Fibroblast of peridontal ligament (primary cell): Measurements from ENCODE around the gene MT1X.

Experiments used
- DNase-seq: peaks from one replicate; pipeline ENCODE4 v3.0.0-alpha.2; 2010; ENCODE audit errors: extremely low read depth

MT1X gene

DNA sequence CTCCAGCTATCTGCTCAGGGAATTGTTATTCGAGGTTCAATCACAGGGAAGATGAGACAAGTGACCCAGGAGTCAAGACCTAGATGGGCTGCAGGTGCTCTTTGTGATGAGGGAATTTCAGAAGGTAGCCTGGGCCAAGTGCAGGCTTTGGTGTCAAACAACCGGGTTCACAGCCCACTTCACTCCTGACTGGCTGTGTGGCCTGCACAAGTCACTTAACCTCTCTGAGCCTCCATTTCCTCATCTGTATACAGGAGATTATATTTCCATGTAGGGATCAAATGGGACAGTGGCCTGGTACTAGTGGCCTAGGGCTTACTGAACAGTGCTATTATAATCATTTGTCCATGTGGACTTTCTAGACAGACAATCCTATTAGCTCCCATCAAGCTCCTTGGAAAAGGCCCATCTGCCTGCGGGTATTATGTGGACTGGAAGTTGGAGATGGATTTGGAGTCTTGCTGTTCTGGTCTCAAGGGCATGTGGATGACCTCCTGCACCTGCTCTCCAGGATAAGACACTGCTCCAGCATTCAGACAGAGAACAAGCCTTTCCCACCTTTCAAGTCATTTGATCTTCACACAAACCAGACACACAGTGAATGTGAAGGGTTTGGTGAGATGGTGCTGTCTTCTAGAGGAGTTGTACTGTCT lies 3.1 kb upstream of the MT1X start:
- no peak for DNase-seq

DNA sequence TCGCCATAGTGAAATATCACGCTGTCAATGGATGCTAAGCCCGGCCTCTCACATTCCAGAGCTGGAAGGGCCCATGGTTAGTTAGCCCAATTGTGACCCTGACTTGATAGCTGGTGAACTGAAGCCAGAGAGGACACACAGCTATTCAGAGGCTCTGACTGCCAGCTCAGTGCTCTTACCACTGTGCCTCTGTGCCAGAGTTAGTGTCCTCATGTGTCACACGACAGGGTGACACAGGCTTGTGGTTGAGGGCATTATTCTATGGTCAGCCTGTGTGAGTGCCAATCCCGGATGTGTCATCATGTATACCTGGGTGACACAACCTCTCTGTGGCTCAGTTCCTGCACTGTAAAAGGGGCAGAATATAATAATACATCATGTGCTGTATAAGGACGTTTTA lies 2.5 kb upstream of the MT1X start:
- no peak for DNase-seq

DNA sequence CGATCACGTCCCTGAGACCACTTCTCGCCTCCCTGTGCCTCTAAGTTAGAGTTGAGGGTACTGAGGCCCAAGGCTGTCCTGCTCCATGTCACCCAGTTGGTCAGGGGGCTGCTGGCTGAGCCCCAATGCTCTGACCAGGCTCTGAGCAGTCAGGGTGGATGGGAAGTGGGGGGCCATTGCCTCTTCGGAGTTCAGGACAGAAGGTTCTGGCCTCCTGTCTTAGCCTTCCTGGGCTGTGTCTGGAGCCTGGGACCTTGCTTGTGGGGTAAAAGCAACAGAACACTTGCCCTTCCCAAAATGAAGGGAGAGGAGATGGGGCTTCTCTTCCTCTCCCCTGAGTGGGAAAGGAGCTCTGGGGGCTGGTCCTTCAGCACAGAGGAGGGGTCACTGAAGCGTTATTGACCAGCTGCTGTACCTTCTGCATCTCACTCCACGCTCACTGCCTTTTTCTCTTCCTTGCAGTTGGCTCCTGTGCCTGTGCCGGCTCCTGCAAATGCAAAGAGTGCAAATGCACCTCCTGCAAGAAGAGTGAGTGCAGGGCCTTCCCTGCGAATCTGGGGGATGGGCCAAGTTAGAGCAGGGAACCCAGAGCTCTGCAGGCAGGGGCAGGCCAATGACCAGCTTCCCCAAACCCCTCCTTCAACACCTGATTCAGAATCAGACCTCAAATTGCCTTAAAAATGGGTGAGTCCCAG lies 580 bp downstream of the MT1X start:
- no peak for DNase-seq

DNA sequence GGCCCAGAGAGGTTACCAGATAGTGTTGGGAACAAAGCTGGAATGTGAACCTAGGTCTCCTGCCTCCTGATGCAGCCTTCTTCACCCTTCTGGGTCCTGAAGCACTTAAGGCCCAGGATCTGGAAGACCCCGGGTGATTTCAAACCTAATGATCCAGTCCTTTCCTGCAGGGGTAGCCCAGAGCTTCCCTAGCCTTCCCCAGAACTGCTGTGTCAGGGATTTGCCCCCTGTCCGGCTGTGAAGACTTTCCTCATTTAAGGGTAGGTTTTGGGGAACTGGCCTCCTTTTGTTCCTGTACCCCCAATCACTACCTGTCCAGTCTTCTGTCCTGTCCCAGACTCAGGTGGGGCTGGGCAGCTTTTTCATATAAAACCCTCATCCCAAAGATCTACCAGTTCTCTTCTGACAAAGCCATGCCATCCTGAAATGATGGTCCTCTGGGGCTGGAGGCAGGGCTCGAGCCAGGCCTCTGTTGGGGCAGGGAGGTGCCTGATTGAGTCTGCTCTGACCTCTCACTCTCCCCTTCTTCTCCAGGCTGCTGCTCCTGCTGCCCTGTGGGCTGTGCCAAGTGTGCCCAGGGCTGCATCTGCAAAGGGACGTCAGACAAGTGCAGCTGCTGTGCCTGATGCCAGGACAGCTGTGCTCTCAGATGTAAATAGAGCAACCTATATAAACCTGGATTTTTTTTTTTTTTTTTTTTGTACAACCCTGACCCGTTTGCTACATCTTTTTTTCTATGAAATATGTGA lies 1.3 kb downstream of the MT1X start:
- DNase-seq, result no peak

DNA sequence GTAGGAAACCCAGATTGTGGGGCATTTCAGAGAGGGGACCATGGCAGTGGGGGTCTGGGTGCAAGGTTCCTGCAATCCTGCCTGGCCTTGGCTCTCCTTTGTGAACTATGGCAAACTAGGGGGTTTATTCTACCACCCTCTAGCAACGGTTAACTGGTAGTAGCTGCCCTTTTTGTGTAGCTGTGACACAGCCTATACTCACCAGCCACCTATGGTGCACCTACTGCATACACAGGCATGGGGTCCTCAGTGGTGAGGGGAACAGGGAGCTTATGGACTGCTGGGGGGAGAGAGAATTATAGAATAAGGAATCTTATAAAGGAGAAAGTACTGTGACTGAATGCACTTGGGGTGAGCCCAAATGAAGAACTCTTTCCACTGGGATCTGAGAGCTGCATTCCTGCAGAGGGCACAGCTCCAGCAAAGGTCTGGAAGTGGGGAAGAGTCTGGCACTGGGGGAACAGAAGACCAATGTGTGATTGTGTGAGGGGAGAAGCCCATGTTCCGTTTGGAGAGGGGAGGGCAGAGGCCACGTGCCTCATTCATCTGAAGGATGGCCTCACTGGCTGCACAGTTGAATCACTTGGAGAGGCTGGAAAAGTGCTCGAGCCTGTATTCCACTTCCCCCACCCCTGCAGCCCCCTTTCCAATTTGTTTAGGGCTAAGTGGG lies 2.1 kb downstream of the MT1X start:
- DNase-seq, result no peak

DNA sequence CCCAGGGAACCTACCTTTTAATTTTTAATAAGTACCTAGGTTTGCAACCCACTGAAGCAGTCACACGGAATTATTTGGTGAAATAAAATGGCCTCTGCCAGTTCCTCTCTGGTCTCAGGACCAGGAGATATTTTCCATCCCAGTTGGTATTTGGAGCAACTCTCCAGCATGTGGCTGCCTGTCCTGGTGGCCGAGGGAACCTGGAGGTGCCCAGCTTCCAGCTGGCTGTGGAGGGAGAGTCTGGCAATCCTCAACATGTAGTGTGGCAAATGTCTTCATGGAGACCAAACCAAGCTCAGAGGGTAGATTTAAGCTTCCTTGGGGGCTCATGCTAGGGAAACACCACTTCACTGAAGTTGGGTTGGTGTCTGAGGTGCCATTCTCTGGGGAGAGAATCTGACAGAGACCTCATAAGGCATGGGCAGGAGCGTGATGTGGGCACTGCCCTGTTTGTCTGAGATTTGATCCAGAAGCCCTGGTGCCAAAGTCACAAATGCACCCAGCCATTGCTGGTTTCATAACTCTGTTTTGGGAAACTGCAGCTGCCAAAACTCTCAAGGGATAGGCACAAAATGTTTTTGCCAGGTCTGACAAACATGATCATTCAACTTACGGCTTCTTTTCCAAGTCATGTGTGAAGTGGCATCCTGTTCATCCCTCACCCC lies 2.8 kb downstream of the MT1X start:
- no peak for DNase-seq

DNA sequence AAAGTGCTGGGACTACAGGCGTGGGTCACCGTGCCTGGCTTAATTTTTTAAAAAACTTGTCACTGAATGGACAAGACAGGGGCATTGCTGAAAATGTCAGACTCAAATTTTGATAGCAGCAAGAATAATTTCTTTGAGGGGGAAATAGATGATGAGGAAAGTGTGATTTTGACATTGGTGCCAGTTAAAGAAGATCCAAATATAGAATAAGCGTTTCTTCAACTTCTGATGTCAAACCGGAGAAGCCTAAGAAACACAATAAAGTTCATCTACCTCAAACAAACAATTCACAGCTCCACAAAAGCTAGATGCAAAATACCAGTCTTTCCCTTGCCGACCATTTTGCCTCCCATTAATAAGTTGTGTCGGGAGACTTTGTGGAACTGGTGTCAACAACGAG lies 4.5 kb downstream of the MT1X start:
- DNase-seq, result no peak

DNA sequence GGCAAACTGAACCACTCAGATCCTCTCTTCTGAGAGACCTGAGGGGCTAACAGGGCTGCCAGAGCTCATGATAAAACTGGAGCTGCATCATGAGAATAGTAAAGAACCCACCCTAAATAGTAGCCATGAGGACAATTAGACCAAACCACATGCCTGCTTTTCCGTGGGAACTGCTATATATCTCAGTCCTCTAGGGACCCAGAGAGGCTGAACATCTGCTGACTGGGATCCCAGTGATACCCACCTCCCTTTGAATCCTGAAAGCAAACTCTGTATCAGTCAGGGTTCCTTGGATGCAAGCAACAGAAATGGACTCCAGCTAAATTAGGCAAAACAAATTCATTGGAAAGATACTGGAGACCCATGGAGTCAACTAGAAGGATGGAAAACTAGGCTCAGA lies 6.5 kb downstream of the MT1X start:
- no peak for DNase-seq

DNA sequence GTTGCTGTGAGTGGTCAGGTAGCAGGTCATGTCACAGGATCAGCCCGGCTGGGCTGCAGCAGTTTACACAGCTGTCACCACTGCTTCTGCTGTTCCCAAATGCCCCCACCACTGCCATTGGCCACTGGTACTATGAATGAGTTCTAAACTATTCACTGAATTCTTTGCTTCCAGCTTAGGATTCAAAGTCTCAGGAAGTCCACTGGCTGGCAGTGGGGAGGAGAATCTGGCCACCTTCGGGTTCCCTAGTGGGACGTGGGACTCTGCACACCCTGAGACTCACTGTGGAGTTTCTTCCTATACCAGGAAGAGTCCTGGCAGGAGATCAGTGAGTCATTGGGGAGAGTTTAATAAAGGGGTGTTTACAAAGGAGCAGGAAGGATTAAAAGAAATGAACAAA lies 6.9 kb downstream of the MT1X start:
- DNase-seq, result no peak

DNA sequence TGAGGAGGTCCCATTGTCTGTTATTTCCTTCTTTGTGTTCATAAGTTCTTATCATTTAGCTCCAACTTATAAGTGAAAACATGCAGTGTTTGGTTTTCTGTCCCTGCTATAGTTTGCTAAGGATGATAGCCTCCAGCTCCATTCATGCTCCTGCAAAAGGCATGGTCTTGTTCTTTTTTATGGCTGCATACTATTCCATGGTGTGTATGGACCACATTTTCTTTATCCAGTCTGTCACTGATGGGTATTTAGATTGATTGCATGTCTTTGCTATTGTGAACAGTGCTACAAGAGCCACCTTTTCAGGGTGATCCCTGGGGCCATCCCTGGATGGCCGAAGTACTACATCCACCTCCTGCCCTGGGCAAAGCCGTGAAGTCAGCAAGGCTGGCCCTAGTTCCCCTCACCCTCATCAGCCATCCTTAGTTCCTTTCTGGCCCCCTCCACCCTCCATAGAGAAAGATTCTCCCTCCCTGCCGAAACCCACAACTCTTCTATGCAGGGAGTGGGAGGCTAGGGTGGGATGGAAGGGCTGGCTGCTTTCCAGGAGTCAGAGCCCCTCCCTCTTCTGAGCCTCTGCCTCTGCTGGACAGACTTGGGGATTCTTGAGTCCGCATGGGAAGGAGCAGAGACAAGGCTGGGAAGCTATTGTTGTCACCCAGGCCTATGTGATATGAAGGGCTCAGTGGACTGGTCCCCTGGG lies 8.3 kb downstream of the MT1X start:
- DNase-seq, result no peak

DNA sequence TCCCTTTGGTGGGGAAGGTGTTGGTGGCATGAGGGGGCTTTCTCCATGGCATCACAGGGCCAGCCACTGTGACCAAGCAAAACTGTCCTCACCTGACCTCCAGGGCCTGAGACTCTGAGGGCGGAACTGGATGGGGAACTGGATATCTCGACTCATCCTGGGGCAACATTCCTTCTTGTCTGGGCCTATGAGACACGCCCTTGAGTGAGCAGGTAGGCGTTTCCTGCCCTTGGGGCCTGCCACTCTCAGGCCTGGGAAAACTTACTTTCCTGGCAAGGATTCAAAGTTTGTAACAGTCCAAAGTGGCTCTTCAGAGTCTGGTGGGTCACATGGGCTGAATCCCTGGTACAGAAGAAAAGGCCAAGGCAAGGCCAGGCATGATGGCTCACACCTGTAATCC lies 9.6 kb downstream of the MT1X start:
- no peak for DNase-seq

DNA sequence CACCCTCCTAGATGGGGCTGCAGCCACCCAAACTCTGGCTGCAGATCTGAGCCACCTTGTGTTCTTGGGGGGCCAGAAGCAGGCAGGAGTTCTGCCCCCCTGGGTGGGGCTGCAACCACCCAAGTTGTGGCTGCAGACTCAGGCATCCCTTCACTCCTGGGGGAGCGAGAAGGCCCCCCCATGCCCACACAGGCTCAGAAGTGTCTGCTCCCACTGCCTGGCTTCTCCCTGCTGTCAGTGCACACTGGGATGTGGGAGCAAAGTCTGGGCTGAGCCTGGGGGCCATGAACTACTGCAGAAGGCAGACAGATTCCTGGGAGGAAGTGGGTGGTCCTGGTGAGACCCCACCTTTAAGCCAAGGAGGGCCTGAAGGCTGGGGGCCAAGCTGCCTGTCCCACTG lies 13.0 kb downstream of the MT1X start:
- no peak for DNase-seq

DNA sequence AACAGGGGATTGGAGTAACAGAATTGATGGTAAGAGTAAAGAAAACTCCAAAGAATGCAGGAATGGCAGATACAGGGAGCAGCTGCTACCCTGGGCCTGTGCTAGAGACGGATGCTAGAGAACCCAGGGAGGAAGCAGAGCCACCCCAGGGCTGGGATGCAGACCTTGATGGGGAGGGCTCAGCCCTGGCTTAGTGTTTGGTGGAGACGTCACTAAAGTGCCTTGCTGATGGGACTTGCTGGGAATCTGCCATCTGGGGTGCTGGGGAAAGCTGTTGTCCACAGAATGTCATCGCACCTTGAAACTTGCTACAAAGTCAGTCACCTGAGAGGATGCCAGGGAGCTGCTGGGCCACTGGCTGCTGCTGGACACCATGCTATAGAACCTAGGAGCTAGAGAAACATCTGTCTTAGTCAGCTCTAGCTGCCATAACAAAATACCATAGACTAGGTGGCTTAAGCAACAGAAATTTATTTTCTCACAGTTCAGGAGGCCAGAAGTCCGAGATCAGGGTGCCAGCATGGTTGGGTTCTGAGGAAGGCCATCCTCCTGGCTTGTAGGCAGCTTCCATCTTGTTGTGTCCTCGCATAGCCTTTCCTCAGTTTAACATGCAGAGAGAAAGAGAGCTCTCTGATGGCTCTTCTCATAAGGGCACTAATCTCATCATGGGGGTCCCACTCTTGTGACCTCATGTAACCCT lies 15.3 kb downstream of the MT1X start:
- DNase-seq, result no peak

DNA sequence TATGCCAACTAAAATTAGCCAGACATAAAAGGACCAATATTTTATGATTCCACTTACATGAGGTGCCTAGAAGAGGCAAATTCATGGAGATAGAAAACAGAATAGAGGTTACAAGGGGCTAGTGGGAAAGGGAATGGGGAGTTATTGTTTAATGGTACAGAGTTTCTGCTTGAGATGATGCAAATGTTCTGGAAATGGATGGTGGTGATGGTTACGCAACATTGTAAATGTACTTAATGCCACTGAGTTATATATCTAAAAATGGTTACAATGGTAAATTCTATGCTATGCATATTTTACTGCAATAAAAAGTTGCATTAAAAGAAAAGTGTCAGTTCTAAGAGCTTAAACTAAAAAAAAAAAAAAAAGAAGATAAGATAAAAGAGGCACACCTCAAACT lies 17.9 kb downstream of the MT1X start:
- DNase-seq, result no peak

DNA sequence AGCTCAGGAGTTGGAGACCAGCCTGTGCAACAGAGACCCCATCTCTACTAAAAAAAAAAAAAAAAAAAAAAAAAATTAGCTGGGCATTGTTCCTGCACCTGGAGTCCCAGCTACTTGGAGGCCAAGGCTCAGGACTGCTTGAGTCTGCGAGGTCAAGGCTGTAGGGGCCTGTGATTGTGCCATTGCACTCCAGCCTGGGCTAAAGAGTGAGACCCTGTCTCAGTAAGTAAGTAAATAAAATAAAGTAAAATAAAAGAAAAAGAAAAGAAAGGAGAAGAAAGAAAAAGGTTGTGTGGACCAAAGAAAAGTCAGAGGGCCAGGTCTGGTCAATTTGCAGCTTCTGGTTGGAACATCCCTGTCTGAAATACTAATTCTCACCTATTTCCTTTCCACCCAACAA lies 18.4 kb downstream of the MT1X start:
- DNase-seq, result no peak

DNA sequence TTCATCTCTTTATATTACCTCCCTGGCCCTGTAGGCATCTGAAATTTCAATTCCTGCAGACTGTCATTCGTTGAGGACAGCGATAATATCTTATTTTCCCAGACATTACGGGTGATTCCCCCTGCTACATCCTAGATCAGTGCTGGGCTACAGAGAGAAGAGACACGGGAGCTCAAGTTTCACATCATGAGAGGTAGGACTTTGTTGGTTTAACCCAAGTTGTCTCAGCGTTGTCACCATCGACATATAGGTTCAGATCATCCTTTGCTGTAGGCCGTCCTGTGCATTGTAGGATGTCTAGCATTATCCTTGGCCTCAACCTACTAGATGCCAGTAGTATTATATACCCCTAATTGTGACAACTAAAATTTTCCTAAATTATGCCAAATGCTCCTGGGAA lies 19.3 kb downstream of the MT1X start:
- no peak for DNase-seq

DNA sequence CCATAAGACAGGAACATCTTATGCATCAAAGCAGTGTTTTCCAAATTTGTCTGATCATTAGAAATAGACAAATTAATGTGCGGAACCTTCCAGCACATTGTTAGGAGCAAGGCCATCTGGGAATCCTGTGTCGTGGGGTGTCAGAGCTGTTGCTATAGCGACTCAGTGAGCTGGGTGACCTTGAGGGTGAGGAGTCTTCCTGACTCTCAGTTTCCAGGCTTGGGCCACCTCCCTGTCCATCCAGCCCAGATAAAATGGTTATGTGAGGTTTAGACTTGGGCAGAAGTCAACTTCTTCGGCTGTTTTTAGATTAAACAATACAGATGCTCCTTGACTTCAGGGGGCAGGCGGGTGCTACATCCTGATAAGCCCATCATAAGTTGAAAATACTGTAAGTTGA lies 20.6 kb downstream of the MT1X start:
- DNase-seq, result no peak

DNA sequence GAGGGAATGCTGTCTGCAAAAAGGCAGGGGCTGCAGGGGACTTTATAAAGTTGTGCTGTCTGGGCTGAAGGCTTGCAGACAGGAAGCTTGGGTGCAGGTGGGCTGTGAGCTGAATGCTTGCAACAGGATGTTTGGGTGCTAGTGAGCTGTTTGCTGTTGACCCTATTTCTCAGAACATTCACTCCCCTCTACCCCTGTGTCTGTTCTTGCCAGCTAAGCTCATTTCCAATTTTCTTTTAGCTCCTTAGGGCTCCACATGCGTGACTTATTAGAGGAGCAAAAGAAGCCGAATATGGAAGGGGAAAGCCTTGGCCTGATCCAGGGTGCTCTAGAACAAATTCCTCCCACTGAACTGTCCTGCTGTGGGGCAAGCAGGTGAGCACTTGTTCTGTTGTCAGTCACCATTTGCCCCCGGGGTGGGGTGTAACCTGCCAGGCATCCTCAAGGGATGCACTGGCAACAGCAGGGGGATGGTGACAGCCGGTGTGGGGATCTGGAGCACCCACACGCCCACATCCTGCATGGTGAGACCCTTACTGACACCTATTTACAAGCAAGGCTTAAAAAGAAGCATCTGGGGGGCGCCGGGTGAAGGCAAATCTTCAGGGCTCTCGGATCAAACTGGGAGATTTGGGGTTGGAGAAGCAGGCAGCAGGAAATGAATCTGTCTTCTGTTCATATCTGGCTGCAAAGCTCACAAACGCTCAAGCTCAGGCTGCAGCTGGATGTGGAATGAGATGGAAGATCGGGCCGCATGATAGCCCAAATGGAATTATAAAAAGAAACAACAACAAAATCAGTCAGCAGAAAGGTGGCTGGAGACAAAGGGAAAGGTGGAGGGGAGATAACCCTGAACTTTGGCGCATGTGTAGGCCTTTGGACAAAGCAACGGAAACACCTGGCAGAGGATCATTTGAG lies 26.5 kb downstream of the MT1X start:
- DNase-seq, result no peak

DNA sequence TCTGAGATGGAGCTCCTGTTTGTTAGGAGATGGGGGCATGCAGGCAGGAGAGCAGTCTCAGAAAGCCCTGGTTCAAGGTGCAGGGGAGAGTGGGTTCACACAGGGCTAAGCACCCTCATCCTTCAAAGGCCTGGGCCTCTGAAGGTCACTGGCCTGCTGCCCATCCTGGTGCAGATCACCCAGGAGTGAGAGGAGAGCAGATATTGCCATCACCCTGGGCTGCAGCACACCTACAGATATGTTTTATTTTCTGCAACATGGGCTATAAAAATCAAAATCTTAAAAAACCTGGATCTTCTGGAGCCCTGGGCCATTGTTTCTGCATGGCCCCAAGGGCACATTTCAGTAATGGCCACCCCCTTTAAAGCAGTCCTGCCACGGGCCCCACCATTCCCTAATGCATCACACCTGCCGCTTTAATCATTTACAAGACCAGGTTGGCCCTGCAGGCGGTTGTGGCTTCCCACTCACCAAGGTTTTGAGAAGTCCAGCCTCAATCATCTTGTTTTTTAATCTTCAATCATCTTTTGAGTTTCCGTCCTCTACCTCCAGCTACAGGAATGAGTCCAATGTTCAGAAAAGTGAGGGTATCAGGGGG lies 27.3 kb downstream of the MT1X start:
- no peak for DNase-seq
